NT2/D1 (cell line): Measurements from ENCODE around the gene CWC27.
"Not testable (repeated sequence)": the region's sequence is repeated elsewhere in the genome, so short reads cannot be mapped to it uniquely, and the experiment has no call there.

Experiments
- DNase-seq: peaks from one replicate; pipeline ENCODE4 v3.0.0-alpha.2; 2011; ENCODE audit warnings: low read depth, low spot score
- H3K27me3 ChIP-seq: 2 replicates; pipeline ENCODE4 v1.6.0; 2011; ENCODE audit warnings: mild to moderate bottlenecking; ENCODE audit not compliant: insufficient read length, insufficient read depth
- H3K36me3 ChIP-seq: 2 replicates; pipeline ENCODE4 v1.6.1; 2011; ENCODE audit warnings: mild to moderate bottlenecking, low read length, mixed read lengths; ENCODE audit not compliant: insufficient read depth, insufficient read length
- H3K4me1 ChIP-seq: 2 replicates; pipeline ENCODE4 v1.5.1; 2011; ENCODE audit not compliant: insufficient read depth, insufficient read length
- H3K4me3 ChIP-seq: 2 replicates; pipeline ENCODE4 v1.5.1; 2011; ENCODE audit warnings: low read depth; ENCODE audit not compliant: insufficient read length
- H3K9ac ChIP-seq: 2 replicates; pipeline ENCODE4 v1.6.0; 2011; ENCODE audit warnings: low read depth; ENCODE audit not compliant: insufficient read length
- H3K9me3 ChIP-seq: 2 replicates; pipeline ENCODE4 v1.5.1; 2011; ENCODE audit warnings: mild to moderate bottlenecking, low read length; ENCODE audit not compliant: insufficient read depth
- SUZ12 ChIP-seq: IDR thresholded peaks from 2 replicates; pipeline ENCODE4 v1.6.1; 2011; ENCODE audit not compliant: insufficient read length, insufficient read depth; ENCODE audit errors: extremely low read depth
- YY1 ChIP-seq: IDR thresholded peaks from 2 replicates; pipeline ENCODE4 v1.6.1; 2011; ENCODE audit not compliant: insufficient read length, insufficient read depth
- ZNF274 ChIP-seq: IDR thresholded peaks from 2 replicates; pipeline ENCODE4 v1.6.1; 2011; ENCODE audit warnings: mild to moderate bottlenecking, low read depth, low read length

The CWC27 gene

DNA sequence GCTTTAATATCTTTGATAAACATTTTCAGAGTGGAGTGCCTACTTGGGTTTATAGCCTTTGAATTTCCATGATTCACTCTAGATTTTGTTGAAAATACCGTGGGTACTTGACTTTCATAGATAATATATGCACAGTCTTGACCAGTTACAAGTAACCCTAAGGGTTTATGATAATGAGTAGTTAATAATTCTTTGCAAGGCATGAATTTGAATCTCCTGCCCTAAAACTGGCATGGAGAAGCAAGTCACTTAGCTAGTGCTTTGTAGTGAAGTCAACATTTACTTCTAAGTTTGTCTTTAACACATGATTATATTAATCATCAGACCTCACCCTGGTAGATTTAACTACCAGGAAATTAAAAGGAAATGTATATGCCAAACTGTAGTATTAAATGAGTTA is 115.8 kb downstream of the CWC27 start:
- H3K9me3 ChIP-seq: no peaks in the 10 kb centered on the region
- no peak for TF ChIP-seq ZNF274
- no peak for TF ChIP-seq YY1
- no peak for TF ChIP-seq SUZ12

DNA sequence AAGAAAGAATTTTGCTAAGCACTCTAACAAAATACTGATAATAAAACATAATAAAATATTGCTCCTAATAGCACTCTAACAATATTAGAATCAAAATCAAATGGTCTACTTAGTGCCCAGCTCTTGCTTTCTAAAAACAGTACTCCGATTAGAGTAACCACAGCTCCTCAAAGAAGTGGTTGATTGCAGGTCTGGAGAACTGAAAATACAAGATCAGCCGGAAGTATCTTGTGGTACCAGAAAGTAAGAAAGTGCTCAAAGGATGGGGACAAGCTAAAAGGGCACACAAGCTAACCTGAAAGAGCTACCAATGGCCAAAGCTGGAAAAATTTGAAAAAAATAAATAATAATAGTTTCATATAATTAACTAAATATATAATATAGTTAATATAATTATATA is 119.2 kb downstream of the CWC27 start:
- no peaks in the 10 kb centered on the region for H3K36me3 ChIP-seq
- DNase-seq: no peak
- H3K9ac ChIP-seq: no peak overlapping the region
- H3K27me3 ChIP-seq: no peaks in the 10 kb centered on the region
- no peak overlapping the region for H3K4me3 ChIP-seq
- H3K4me1 ChIP-seq: no peaks in the 10 kb centered on the region
- TF ChIP-seq SUZ12 (no peak), ZNF274 (no peak), YY1 (no peak)
- H3K9me3 ChIP-seq: no peaks in the 10 kb centered on the region

More for the DNA sequence above, 115.8 kb downstream of the CWC27 start:
- Histone ChIP-seq H3K9ac (no peak overlapping the region), H3K4me3 (no peak overlapping the region), H3K27me3 (no peaks in the 10 kb centered on the region), H3K36me3 (no peaks in the 10 kb centered on the region), H3K4me1 (no peaks in the 10 kb centered on the region)
- no peak for DNase-seq

DNA sequence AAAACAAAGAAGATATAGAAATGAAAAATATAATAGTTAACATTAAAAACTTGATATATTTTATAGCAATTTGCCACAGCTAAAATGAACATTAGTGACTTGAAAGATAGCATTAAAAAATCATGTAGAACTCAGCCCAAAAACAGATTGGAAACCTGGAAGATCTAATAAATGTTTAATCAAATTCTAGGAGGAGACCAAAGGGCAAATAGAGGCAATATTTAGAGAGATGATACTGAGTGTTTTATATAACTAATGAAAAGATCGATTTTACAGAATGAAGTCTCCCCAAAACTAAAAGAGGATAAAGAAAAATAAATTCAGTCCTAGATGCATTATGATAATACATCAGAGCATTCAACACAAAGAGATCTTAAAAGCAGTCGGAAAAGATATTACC is 127.0 kb downstream of the CWC27 start:
- no peak overlapping the region for H3K9ac ChIP-seq

DNA sequence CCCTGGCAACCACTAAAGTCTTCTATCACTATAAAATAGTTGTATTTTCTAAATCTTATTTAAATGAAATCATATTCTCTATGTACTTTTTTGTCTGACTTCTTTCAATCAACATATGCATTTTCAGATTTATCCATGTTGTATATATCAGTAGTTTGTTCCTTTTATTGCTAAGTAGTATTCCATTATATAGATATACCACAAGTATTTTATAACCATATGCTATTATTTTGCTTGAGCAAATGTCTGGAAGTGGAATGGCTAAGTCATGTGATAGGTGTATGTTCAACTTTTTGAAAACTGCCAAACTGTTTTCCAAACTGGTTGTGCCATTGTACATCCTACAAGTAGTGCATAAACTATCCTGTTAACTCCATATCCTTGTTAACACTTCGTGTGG is 131.1 kb downstream of the CWC27 start:
- Histone ChIP-seq H3K36me3 (no peaks in the 10 kb centered on the region), H3K9ac (no peak overlapping the region), H3K9me3 (no peaks in the 10 kb centered on the region), H3K4me1 (no peaks in the 10 kb centered on the region), H3K4me3 (no peak overlapping the region), H3K27me3 (no peaks in the 10 kb centered on the region)
- TF ChIP-seq SUZ12 (no peak), ZNF274 (no peak), YY1 (no peak)
- DNase-seq: no peak

More for the DNA sequence above, 127.0 kb downstream of the CWC27 start:
- Histone ChIP-seq H3K27me3 (no peaks in the 10 kb centered on the region), H3K36me3 (no peaks in the 10 kb centered on the region), H3K9me3 (no peaks in the 10 kb centered on the region), H3K4me3 (no peak overlapping the region), H3K4me1 (no peaks in the 10 kb centered on the region)
- no peak for TF ChIP-seq SUZ12
- TF ChIP-seq YY1: no peak
- no peak for TF ChIP-seq ZNF274
- DNase-seq: no peak

DNA sequence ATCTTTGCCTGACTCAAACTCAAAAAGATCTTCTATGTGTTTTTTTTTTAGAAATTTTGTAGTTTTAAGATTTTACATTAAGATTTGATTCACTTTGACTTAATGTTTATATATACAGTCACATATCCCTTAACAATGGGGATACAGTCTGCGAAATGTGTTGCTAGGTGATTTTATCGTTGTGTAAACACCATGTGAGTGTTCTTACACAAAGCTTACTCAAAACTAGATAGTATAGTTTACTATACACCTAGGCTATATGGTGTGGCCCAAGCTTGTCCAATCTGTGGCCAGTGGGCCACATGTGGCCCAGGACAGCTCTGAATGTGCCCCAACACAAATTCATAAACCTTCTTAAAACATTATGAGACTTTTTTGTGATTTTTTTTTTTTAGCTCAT is 131.9 kb downstream of the CWC27 start:
- Histone ChIP-seq H3K9me3 (no peaks in the 10 kb centered on the region), H3K36me3 (no peaks in the 10 kb centered on the region), H3K9ac (no peak overlapping the region), H3K27me3 (no peaks in the 10 kb centered on the region), H3K4me1 (no peaks in the 10 kb centered on the region), H3K4me3 (no peak overlapping the region)
- no peak for DNase-seq
- no peak for TF ChIP-seq YY1
- no peak for TF ChIP-seq ZNF274

DNA sequence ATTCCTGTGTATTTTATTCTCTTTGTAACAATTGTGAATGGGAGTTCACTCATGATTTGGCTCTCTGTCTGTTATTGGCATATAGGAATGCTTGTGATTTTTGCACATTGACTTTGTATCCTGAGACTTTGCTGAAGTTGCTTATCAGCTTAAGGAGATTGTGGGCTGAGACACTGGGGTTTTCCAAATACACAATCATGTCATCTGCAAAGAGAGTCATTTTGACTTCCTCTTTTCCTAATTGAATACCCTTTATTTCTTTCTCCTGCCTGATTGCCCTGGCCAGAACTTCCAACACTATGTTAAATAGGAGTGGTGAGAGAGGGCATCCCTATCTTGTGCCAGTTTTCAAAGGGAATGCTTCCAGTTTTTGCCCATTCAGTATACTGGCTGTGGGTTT is 138.7 kb downstream of the CWC27 start:
- H3K27me3 ChIP-seq, H3K9me3 ChIP-seq, H3K36me3 ChIP-seq, H3K4me3 ChIP-seq, H3K4me1 ChIP-seq, DNase-seq, H3K9ac ChIP-seq: not testable (repeated sequence)

GRCh38 chr5:64914396-64914795 is 145.7 kb downstream of the CWC27 start:
- peaks cover 12% of the 10 kb centered on the region; the same call in 1 of the 2 replicates for H3K9me3 ChIP-seq
- no peaks in the 10 kb centered on the region for H3K4me1 ChIP-seq
- no peaks in the 10 kb centered on the region for H3K27me3 ChIP-seq
- H3K4me3 ChIP-seq: no peak overlapping the region
- no peaks in the 10 kb centered on the region for H3K36me3 ChIP-seq
- no peak overlapping the region for H3K9ac ChIP-seq
- TF ChIP-seq ZNF274 (no peak), SUZ12 (no peak), YY1 (no peak)
- DNase-seq: no peak

- H3K4me3 ChIP-seq: no peak overlapping the region
- no peaks in the 10 kb centered on the region for H3K27me3 ChIP-seq
- H3K9ac ChIP-seq: no peak overlapping the region
- no peaks in the 10 kb centered on the region for H3K4me1 ChIP-seq
- no peaks in the 10 kb centered on the region for H3K36me3 ChIP-seq
- no peak for DNase-seq
- no peak for TF ChIP-seq YY1
- no peak for TF ChIP-seq SUZ12
- TF ChIP-seq ZNF274: no peak
- peaks cover 27% of the 10 kb centered on the region for H3K9me3 ChIP-seq
Observed at GRCh38 chr5:64918083-64918482, 149.4 kb downstream of the CWC27 start.

DNA sequence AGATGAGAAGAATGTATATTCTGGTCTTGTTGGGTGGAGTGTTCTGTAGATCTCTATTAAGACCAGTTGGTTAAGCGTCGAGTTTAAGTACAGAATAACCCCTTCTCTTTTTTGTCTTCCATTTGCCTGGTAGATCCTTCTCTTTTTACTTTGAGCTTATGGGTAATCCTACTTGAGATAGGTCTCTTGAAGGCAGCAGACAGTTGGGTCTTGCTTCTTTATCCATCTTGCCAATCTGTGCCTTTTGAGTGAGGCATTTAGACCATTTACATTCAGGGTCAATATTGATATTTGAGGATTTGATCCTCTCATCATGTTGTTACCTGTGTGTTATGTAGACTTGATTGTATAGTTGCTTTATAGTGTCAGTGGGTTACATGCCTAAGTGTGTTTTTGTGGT is 152.7 kb downstream of the CWC27 start:
- Histone ChIP-seq H3K27me3 (no peaks in the 10 kb centered on the region), H3K9ac (no peak overlapping the region), H3K9me3 (peaks cover 27% of the 10 kb centered on the region), H3K36me3 (no peaks in the 10 kb centered on the region), H3K4me1 (no peaks in the 10 kb centered on the region), H3K4me3 (no peak overlapping the region)
- no peak for DNase-seq
- no peak for TF ChIP-seq YY1
- TF ChIP-seq SUZ12: no peak
- no peak for TF ChIP-seq ZNF274
